ENCODE results near the gene BIRC2.
A peak's percentile ranks its signal among the peaks of the same experiment; 100 is the strongest.

BIRC2 gene

DNA sequence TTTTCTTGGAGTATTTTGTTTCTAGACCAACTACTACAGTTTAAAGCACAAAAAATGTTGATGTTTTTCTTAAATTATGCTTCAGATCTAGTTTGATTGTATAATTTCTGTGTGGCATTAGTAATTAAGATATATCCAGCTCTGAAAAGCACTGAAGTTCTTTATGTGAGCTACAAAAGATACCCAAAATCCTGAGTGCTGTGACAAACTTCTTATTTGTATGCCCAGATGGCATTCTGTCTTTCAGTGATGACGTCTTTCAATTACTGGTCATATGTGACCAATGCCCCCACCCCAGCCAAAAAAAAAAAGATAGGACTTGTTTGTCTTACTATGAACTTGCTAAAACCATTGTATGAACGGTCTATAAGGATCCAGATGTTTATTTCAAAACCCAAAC, 51.3 kb downstream of the BIRC2 start:
- no peak for DNase-seq (ENCODE audit: insufficient read length, low spot score)
- FAIRE-seq, result no peak

DNA sequence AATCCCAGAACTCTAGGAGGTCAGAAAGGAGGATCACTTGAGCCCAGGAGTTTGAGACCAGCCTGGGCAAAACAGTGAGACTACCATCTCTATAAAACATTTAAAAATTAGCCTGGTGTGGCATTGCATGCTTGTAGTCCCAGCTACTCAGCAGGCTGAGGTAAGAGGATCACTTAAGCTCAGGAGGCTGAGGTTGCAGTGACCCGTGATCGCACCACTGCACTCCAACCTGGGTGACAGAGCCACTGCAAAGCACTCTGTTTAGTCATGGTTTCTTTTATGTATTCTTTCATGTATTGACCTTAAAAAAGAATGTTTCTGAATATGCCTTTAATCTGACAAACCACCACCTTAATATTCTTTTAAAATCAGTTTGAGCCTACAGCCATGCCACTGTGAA, 52.2 kb downstream of the BIRC2 start:
- DNase-seq (ENCODE audit: insufficient read length, low spot score) (no peak), FAIRE-seq (no peak)

DNA sequence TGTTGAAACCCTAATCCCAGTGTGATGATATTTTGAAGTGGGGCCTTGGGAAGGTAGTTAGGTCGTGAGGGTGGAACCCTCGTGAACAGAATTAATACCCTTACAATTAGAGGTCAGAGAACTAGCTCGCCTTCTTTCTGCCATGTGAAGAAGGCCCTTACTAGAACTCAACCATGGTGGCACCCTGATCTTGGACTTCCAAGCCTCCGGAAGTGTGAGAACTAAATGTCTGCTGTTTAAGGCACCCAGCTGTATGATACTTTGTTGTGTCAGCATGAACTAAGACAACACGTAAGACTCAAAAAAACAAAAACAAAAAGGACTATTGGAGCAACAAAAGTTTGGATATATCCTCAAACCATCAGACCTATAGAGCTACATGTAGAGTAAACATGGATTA, 53.6 kb downstream of the BIRC2 start:
- DNase-seq (ENCODE audit: insufficient read length, low spot score), result no peak
- peak; percentile 74 for FAIRE-seq

DNA sequence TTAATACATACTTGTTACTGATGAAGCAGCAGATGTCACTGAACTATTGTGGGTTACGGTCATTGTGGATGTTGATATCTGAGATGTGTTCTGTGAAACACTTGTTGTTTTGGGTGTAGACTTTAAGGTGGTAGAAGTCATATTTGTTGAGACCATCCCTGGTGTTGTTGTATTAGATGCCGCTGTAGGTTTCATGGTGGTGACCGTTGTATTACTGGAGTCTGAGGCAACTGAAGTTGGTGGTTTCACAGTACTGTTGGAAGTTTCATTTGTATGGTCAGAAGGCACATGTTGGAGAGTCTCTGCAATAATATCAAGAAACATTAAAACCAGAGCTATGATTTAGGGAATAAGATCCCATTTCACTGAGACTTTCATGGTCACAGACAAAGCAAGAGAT, 54.9 kb downstream of the BIRC2 start:
- DNase-seq (ENCODE audit: insufficient read length, low spot score), result no peak
- FAIRE-seq, result no peak

DNA sequence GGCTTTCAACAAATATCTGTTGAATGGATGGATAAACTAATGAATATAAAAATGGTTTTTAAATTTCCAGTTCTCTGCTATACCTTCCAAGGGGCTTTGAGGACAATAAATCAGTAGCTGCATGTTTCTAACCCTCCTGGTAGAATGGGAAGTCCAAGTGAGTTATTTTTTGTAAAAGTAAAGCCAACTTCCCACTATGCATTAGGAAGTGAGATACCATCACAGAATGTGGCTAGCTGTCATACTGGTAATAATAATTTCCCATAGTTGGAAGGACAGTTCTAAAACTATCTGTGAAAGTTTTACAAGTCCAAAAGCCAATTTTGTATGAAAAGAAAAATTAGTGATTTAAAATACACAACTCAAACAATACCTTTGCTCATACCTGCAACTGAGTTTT, 55.5 kb downstream of the BIRC2 start:
- no peak for DNase-seq (ENCODE audit: insufficient read length, low spot score)
- FAIRE-seq, result no peak

DNA sequence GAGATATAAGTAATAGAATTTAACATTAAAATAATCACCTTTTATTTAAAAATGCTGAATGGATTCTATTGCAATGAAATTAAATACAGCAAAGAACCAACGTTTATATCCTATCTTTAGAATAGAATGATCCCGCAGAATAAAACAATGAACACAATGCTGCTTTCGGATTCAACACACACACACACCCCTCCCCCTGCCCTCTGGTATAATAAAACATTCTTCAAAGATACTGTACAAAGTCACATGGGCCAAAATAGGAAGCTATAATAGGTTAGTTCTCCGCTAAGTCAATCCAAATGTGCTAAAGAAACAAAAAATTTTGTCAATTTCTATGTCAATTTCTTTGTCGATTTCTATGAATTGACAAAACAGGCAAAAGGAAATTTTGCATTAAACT, 58.5 kb downstream of the BIRC2 start:
- FAIRE-seq, result no peak
- no peak for DNase-seq (ENCODE audit: insufficient read length, low spot score)

DNA sequence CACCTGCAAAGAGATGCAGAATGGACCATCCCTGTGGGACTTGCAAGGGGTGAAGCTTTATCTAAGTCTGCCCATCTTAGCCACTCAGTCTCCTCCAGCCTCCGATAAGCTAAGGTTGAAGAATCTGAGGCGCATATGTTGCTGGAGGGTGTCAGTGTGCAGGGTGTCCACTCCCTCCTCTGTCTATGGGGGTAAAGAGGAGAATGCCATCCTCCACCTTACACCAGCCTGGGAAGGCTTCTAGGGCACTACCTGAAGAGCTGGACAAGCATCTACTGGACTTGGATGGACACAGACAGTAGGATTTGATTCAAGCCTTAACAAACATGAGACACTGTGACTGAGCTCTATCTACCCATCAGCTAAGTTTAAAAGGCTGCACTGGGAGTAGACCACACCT, 59.1 kb downstream of the BIRC2 start:
- DNase-seq (ENCODE audit: insufficient read length, low spot score) (no peak), FAIRE-seq (no peak)

DNA sequence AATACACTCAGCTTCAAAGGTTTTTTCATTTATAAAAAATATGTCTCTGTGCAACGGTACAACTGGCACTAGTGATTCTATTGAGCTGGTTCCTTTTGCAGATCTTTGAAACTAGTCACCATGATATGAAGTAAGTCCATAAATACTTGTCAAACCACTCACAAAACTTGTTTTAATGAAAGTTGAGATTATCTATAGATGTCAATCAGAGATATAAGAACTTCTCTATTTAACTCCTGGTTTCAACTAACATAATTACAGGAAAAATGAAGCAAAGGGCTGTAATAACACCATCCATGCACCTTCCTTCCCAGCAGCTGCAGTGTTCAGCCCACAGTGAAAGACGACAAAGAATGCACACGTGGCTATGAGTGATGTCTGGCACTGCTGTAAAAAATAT, 60.9 kb downstream of the BIRC2 start:
- DNase-seq (ENCODE audit: insufficient read length, low spot score) (no peak), FAIRE-seq (no peak)

DNA sequence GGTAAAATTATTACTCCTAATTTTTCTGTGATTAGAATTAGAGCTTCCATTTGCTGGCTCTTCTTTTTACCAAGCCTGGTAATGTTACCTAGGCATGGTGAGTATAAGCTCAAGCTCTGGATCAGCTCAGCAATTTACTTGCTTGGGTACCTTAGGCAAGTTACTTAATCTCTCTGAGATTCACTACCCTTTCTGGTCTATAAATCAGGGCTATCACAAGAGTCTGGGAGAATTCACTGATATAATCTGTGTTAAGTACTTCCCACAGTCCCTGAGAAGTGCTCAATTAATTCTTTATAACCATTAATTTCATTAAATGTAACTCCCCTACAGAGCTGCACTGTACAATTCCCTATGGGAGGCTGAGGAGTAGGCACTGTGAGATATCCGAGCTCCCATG, 61.3 kb downstream of the BIRC2 start:
- FAIRE-seq (no peak), DNase-seq (ENCODE audit: insufficient read length, low spot score) (no peak)

DNA sequence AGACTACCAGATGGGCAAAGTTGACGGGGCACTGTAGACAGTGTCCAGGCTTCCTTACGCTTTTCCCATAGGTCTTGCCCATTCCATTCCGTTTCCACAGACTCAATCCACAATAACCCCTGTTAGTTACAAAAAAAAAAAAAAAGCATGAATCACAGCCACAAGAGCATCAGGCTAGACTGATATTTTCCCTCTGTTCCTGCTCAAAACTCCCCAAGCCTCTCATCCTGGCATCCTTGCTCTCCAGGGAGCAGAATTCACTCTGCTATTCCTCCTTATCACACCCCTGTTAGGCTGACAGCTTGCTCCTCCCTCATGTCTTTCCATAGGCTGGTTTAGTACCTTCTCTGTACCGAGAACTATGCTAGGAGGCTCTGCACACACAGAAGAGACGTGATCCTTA, 63.4 kb downstream of the BIRC2 start:
- FAIRE-seq, result no peak
- DNase-seq (ENCODE audit: insufficient read length, low spot score), result no peak

DNA sequence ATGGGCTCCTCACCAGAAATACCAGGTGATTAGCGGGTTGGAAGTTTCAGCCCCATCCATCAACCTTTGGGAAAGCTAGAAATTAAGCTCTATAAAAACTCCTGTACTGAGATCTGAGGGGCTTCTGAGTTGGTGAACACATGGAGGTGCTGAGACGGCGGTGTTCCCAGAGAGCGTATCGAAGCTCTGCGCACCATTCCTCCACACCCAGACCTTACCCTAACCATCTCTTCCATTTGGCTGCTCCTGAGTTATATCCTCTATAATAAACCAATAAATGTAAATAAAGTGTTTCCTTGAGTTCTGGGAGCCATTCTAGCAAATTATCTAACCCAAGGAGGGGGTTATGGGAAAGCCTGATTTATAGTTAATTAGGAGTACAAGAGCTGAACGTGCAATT, 64.1 kb downstream of the BIRC2 start:
- no peak for DNase-seq (ENCODE audit: insufficient read length, low spot score)
- FAIRE-seq, result no peak

DNA sequence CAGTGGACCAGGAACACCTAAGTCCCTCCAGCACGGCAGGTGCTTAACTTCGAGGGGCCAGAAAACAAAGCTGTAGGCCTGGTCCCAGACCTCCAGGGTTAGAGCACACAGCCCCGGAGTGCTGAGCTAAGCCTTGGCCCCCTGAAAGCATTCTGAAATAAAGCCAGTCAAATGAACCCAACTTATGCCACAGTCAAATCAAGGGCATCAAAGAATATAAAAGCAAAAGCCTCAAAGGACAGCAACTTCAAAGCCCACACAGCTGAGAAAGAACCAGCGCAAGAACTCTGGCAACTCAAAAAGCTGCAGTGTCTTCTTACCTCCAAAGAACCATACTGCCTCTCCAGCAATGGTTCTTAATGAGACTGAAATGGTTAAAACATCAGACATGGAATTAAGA, 66.5 kb downstream of the BIRC2 start:
- FAIRE-seq, result no peak
- DNase-seq (ENCODE audit: insufficient read length, low spot score), result no peak

DNA sequence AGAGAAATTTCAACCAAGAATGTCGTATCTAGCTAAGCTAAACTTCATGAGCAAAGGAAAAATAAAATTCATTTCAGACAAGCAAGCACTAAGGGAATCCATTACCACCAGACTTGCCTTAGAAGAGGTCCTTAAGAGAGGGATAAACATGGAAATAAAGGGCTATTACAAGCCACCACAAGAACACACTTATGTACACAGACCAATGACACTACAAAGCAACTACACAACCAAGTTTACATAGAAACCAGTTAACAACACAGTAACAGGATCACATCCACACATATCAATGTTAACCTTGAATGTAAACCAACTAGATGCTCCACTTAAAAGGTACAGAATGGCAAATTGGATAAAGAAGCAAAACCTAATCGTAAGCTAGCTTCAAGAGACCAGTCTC, 67.5 kb downstream of the BIRC2 start:
- FAIRE-seq (peak; percentile 35), DNase-seq (ENCODE audit: insufficient read length, low spot score) (no peak)

DNA sequence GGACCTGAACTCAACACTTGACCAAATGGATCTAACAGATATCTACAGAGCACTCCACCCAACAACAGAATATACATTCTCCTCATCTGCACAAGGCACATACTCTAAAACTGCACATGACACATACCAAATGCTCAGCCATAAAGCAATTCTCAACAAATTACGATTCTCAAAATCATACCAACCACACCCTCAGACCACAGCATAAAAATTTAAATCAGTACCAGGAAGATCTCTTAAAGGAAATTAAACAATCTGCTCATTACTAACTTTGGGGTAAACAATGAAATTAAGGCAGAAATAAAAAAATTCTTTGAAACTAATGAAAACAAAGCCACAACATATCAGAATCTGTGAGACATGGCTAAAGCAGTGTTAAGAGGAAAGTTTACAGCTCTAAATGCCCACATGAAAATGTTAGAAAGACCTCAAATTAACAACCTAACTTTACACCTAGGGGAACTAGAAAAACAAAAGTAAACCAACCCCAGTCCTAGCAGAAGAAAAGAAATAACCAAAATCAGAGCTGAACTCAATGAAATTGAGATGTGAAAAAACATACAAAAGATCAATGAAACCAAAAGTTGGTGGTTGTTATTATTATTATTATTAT, 68.4 kb downstream of the BIRC2 start:
- FAIRE-seq, result peak; percentile 35
- no peak for DNase-seq (ENCODE audit: insufficient read length, low spot score)

DNA sequence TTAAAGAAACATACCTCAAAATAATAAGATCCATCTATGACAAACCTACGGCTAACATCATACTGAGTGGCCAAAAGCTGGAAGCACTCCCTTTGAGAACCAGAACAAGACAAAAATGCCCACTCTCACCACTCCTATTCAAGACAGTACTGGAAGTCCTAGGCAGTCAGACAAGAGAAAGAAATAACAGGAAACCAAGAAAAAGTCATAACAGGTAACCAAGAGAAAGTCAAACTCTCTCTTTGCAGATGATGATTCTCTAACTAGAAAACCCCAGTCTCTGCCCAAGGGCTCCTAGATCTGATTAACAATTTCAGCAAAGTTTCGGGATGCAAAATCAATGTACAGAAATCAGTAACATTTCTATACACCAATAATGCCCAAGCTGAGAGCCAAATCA, 70.0 kb downstream of the BIRC2 start:
- FAIRE-seq (peak; percentile 87), DNase-seq (ENCODE audit: insufficient read length, low spot score) (no peak)

DNA sequence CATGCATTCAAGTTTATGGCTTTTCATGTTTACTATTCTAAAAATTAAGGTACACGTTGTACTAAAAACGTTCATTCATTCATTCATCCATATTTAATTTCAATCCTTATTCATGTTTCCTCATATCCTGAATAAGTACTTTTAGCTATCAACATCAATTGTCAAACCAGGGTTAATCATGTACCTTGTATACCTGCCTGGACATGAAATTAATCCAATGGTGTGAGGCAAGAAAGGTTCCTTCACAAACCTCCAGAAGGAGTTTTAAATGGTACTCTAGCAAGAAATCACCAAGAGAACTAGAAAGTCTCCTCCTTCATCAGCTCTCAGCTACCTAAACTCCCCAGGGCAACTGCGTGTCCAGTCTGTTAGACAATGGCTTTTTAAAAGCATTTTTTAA, 72.2 kb downstream of the BIRC2 start:
- FAIRE-seq (peak; percentile 31), DNase-seq (ENCODE audit: insufficient read length, low spot score) (no peak)

DNA sequence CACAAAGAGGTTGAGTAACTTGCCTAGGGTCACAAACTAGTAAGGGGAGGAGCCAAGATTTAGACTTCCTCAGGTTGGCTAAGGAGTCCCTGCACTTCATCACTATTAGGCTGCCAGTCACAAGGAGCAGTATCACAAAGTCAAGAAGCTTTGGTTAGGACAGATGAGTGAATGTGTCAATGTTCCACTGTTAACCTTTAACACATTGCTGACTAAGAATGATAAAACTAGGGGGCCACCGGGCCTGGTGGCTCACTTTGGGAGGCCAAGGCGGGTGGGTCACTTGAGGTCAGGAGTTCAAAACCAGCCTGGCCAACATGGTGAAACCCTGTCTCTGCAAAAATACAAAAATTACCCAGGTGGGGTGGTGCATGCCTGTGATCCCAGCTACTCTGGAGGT, 73.5 kb downstream of the BIRC2 start:
- no peak for DNase-seq (ENCODE audit: insufficient read length, low spot score)
- peak; percentile 78 for FAIRE-seq

DNA sequence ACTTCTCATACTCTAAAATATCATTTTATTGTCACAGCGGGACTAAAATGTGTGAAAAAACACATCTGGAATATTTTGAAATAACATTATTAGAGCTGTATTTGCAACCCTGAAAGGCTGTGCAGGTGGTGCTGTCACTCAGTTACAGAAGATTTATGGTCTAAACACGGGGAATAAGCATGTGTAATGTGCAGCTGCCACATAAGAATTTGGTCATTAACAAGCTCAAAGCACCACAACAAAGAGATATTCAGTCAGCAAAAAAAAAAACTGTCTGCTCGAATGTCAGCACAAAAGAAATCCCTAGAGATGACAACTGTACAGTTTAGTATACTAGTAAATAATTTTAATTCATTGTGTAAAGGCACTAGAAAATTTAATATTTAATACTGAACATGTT, 74.2 kb downstream of the BIRC2 start:
- DNase-seq (ENCODE audit: insufficient read length, low spot score), result no peak
- FAIRE-seq, result no peak

DNA sequence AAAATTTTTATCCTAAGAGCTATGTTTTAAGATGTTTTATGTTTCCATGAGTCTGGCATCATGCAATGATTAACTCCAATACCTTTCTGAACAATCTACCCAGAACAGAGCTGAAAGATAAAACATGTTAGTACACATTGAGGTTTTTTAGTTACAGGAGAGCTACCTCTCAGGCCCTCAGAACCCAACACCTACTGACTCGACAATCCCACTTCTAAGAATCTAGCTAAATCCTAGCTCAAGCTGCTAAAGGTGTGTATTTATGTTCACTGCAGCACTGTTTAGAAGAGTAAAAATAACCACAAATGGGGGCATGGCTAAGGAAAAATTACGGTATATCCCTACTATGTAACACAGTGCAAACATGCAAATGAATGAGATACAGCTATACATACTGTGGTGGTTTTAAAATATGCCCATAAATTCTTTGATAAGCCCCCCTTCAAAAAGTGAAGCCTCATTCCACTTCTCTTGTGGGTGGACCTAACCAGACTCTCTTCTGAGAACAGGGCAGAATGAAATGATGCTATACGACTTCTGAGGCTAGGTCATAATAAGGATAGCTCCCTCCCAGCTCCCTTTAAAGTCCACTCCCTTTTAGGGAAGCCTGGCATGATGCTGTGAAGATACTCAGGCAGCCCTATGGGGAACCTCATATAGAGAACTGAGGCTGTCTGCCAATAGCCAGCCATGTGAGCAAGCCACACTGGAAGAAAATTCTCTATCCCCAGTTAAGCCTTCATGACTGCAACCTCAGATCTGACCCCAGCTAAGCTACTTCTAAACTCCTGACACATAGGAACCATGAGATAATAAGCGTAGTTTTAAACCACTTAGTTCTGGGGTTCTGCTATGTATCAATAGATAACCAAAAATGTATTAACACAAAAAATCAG, 76.1 kb downstream of the BIRC2 start:
- no peak for DNase-seq (ENCODE audit: insufficient read length, low spot score)
- FAIRE-seq, result no peak

DNA sequence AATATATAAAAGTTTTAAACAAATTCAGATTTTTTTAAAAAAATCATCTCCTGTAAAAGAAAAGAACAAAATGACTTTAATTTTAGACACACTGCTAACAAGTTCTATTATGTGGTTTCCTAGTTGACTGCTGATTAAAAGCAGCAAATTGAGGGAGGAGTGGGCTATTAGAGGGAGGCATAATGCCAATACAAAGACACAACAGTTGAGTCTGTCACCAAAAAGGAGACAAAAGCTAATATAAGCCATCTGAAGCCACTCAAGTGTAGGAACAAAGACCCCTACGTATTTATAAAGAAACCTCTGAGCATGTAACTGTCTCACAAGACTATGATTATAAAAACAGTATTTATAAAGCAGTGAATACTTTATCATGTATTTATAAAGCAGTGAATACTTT, 76.9 kb downstream of the BIRC2 start:
- DNase-seq (ENCODE audit: insufficient read length, low spot score) (no peak), FAIRE-seq (no peak)

DNA sequence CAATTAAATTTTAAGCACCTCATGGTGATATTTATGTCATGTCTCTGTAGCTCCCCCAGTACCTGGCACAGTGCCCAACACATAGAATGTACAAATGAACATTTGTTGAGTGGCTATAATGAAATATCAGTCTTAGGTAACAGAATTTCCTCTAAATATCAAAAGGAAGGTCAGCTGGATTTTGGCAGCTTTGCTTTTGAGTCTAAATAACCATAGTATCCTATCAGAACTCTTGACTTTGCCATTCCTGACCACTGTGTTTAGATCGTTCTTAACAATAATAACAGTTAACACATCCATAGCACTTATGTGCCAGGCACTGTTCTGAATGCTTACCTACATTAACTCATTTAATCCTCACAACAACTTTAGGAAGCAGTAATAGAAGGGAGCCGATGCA, 79.0 kb downstream of the BIRC2 start:
- DNase-seq (ENCODE audit: insufficient read length, low spot score) (no peak), FAIRE-seq (no peak)

DNA sequence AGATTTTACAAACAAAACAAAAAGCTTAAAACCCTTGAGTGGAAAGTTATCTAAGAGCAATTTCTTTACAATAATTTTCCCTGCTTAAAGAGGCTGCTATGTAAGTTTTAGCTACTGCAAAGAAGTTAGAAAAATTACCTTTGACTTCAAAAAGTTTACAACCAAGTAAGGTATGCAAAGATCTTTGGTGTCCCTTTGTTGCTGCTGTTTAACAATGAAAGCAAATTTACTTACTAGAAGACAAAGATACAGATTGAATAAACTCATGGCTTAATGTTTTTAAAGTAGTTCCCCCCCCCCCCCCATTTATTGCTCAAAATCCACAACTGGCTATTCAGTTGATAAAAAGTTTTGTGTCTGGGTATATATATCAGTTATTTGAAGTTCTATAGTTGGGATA, 79.6 kb downstream of the BIRC2 start:
- no peak for FAIRE-seq
- no peak for DNase-seq (ENCODE audit: insufficient read length, low spot score)

DNA sequence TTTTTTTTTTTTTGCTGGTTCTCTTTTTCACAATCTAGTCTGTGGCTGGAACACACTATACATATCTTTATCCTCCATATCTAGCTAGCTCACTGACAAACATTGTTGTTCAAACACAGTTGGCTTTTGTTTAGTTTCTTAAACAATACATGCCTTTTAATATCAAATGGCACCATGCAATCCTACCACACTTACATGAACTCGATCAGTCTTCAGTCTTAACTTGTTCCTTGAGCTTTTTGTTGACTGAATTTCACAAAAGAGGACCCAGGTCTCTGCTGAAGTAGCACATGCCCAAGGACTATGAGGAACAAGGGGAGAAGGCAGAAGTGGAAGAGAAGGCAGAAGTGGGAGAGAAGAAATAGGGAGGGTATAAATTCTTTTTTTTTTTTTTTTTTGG, 80.1 kb downstream of the BIRC2 start:
- DNase-seq (ENCODE audit: insufficient read length, low spot score) (no peak), FAIRE-seq (no peak)

Measured in GM19239 (cell line).